HCT116 (cell line): ENCODE results near the gene PRKACG. TPM values are rescaled to one million over a fixed set of nuclear protein-coding genes. Genes with fewer than 3 reads are reported as not detected.

ENCODE experiments used
- ATAC-seq: fragments of 200-7000 bp; cut with Tn5 transposase; 2 replicates; pipeline ENCODE4 v1.9.1; 2020; ENCODE audit warnings: mild to moderate bottlenecking, moderate library complexity
- BruUV-seq: library from RNA; stranded (reverse); fragments of 400-500 nt; replicated peaks from 2 replicates; lab custom pipeline; 2021; lab: Mats Ljungman, UMichigan
- CTCF ChIA-PET: fragments of 300-600 bp; sonication (Branson Sonifier 250); formaldehyde crosslinking; loops from one replicate; lab custom pipeline; 2021; ENCODE audit warnings: antibody characterized with exemption; lab: Charles Lee
- POLR2A ChIA-PET: fragments of 300-600, 350-600 bp; sonication (Branson Sonifier 250); formaldehyde crosslinking; loops from one replicate; lab custom pipeline; 2021; ENCODE audit warnings: antibody characterized with exemption; lab: Charles Lee
- RAD21 ChIA-PET, 2 experiments: fragments of 300-600 bp; sonication (Branson Sonifier 250); formaldehyde crosslinking; loops; one replicate each; lab custom pipeline; 2023; ENCODE audit warnings: low total read pairs in 2 of 2; ENCODE audit not compliant: uncharacterized antibody in 2 of 2, unreplicated experiment in 2 of 2, low non-redundant PET in 1 of 2; lab: Charles Lee
- DNase-seq: peaks from one replicate; pipeline ENCODE4 v3.0.0-alpha.2; 2010; ENCODE audit warnings: low read depth, low spot score
- H2AFZ ChIP-seq: fragments of 200-600 bp; shearing (Covaris generic), sonication (generic); 2 replicates; pipeline ENCODE4 v1.6.1; 2017; ENCODE audit warnings: low read depth, mixed run types, mixed read lengths, antibody characterized with exemption, low read length; ENCODE audit not compliant: poor library complexity, severe bottlenecking
- H3K27ac ChIP-seq: 2 replicates; pipeline ENCODE4 v1.5.1; 2012; ENCODE audit warnings: low read depth, low read length
- H3K27me3 ChIP-seq: fragments of 200-600 bp; sonication (generic); 2 replicates; pipeline ENCODE4 v1.6.1; 2016; ENCODE audit warnings: mixed run types, low read length, mixed read lengths; ENCODE audit not compliant: insufficient read depth
- H3K36me3 ChIP-seq, 2 experiments: fragments of 200-500 bp in 1 of 2; fragments of 200-600 bp in 1 of 2; sonication (Bioruptor generic) in 1 of 2; sonication (generic) in 1 of 2; 2 replicates each; pipeline versions ENCODE4 v1.5.1 to v1.6.1; 2014 to 2016; ENCODE audit warnings: low read length in 2 of 2, inconsistent platforms in 1 of 2, mixed read lengths in 1 of 2, mixed run types in 1 of 2; ENCODE audit not compliant: insufficient read depth in 2 of 2, control insufficient read depth in 1 of 2
- H3K4me1 ChIP-seq, 2 experiments: fragments of 200-600 bp in 1 of 2; sonication (generic) in 1 of 2; 2 replicates each; pipeline versions ENCODE4 v1.5.1 to v1.6.1; 2012 to 2017; ENCODE audit warnings: low read length in 2 of 2, inconsistent platforms in 1 of 2, mild to moderate bottlenecking in 1 of 2, mixed read lengths in 1 of 2, mixed run types in 1 of 2, moderate library complexity in 1 of 2; ENCODE audit not compliant: insufficient read depth in 2 of 2, control insufficient read depth in 1 of 2
- H3K4me2 ChIP-seq: fragments of 200-600 bp; sonication (generic); 2 replicates; pipeline ENCODE4 v1.6.1; 2017; ENCODE audit warnings: mixed run types, low read length, mixed read lengths
- H3K4me3 ChIP-seq, 2 experiments: fragments of 200-600 bp in 1 of 2; sonication (generic) in 1 of 2; replicated peaks in 1 of 2; 2 replicates each; pipeline ENCODE4 v1.5.1; 2011 to 2016; ENCODE audit warnings: low read length in 2 of 2, control low read depth in 1 of 2, low read depth in 1 of 2, mild to moderate bottlenecking in 1 of 2, mixed read lengths in 1 of 2, mixed run types in 1 of 2
- H3K79me2 ChIP-seq: fragments of 200-600 bp; sonication (generic); 2 replicates; pipeline ENCODE4 v1.6.1; 2017; ENCODE audit warnings: mild to moderate bottlenecking, mixed run types, low read length, moderate library complexity, mixed read lengths; ENCODE audit not compliant: insufficient read depth
- H3K9ac ChIP-seq: fragments of 200-600 bp; sonication (generic); 2 replicates; pipeline ENCODE4 v1.6.1; 2016; ENCODE audit warnings: low read length, mixed read lengths
- H3K9me2 ChIP-seq: fragments of 200-600 bp; sonication (generic), shearing (Covaris generic); 2 replicates; pipeline ENCODE4 v1.6.1; 2017; ENCODE audit warnings: mixed run types, mild to moderate bottlenecking, moderate library complexity; ENCODE audit not compliant: insufficient read depth
- H3K9me3 ChIP-seq, 2 experiments: fragments of 200-500 bp in 1 of 2; fragments of 200-600 bp in 1 of 2; sonication (Bioruptor generic) in 1 of 2; sonication (generic) in 1 of 2; 2 replicates each; pipeline ENCODE4 v1.6.1; 2014 to 2017; ENCODE audit warnings: low read length in 2 of 2, mixed read lengths in 2 of 2, inconsistent platforms in 1 of 2, low read depth in 1 of 2, mild to moderate bottlenecking in 1 of 2, mixed run types in 1 of 2, moderate library complexity in 1 of 2; ENCODE audit not compliant: control insufficient read depth in 1 of 2, insufficient read depth in 1 of 2
- H4K20me1 ChIP-seq: fragments of 200-600 bp; sonication (generic), shearing (Covaris generic); 2 replicates; pipeline ENCODE4 v1.6.1; 2017; ENCODE audit warnings: mixed run types, mild to moderate bottlenecking, moderate library complexity; ENCODE audit not compliant: insufficient read depth
- ATF3 ChIP-seq: IDR thresholded peaks from 2 replicates; pipeline ENCODE4 v1.6.1; 2012
- CBX3 ChIP-seq: IDR thresholded peaks from 2 replicates; pipeline ENCODE4 v1.6.1; 2012; ENCODE audit warnings: low read depth
- POLR2A ChIP-seq: IDR thresholded peaks from 2 replicates; pipeline ENCODE4 v1.7.0; 2011; ENCODE audit warnings: borderline replicate concordance; ENCODE audit not compliant: insufficient read depth, insufficient read length; ENCODE audit errors: extremely low read depth
- intact Hi-C: fragments of 100-400 bp; cut with micrococcal nuclease; formaldehyde crosslinking; loops from 2 replicates; pipeline ENCODE4 v1.10.0; 2022
- total RNA-seq: library from RNA; stranded (reverse); gene quantifications from one replicate; pipeline ENCODE4 v1.2.1, GENCODE V29; 2021; ENCODE audit not compliant: unreplicated experiment

PRKACG gene
- total RNA-seq, 1 experiment from 2014 or later, result not detected

- Histone ChIP-seq H3K9me2 (no peaks in the 10 kb centered on the region), H3K4me3 (no peak overlapping the region), H3K4me1 (peaks cover 0 to 4% of the 10 kb centered on the region in 2 experiments; a peak in 1 of 4 replicates), H3K9me3 (peaks cover 0 to 4% of the 10 kb centered on the region in 2 experiments; a peak in 2 of 4 replicates), H3K9ac (no peak overlapping the region), H3K4me2 (no peak overlapping the region), H3K36me3 (no peaks in the 10 kb centered on the region), H3K27me3 (no peaks in the 10 kb centered on the region), H3K27ac (no peak overlapping the region), H4K20me1 (no peaks in the 10 kb centered on the region), H2AFZ (no peak overlapping the region), H3K79me2 (no peaks in the 10 kb centered on the region)
- intact Hi-C loops, result no loop called here
- TF ChIP-seq CBX3, result peak; percentile 32; the same call in 1 of the 2 replicates
- TF ChIP-seq POLR2A, result no peak
- POLR2A ChIA-PET, result no interaction called here
- DNase-seq (no peak), ATAC-seq (no peak)
- RAD21 ChIA-PET, result no interaction called here
- CTCF ChIA-PET, result no interaction called here
- no TSS peak for BruUV-seq
Observed at GRCh38 chr9:69029535-69029934, 15.6 kb upstream of the PRKACG start.

- H3K27ac ChIP-seq, result no peak overlapping the region
- no peaks in the 10 kb centered on the region for H3K79me2 ChIP-seq
- POLR2A ChIA-PET, result no interaction called here
- intact Hi-C loops, result no loop called here
- CTCF ChIA-PET, result interaction anchor here (0.9 kb wide), 1 partner anchor 139 kb away, joined by 3 read pairs; no protein-coding TSS in a partner anchor
- BruUV-seq, result no TSS peak
- no peaks in the 10 kb centered on the region for H3K27me3 ChIP-seq
- no peak overlapping the region for H3K9ac ChIP-seq
- no peak overlapping the region for H2AFZ ChIP-seq
- TF ChIP-seq ATF3, result no peak
- TF ChIP-seq, all 23 proteins: peak for 0
- DNase-seq (no peak), ATAC-seq (no peak)
- H3K4me3 ChIP-seq, result no peak overlapping the region
- peaks cover 0 to 4% of the 10 kb centered on the region in 2 experiments; a peak in 1 of 4 replicates for H3K4me1 ChIP-seq
- no peaks in the 10 kb centered on the region for H4K20me1 ChIP-seq
- no peak overlapping the region for H3K4me2 ChIP-seq
- no peaks in the 10 kb centered on the region for H3K36me3 ChIP-seq
- peaks cover 0 to 4% of the 10 kb centered on the region in 2 experiments; a peak in 2 of 4 replicates for H3K9me3 ChIP-seq
- H3K9me2 ChIP-seq, result no peaks in the 10 kb centered on the region
- RAD21 ChIA-PET, result no interaction called here
Observed at GRCh38 chr9:69028754-69029153, 14.8 kb upstream of the PRKACG start.
